HG03342 (cell line): ENCODE results near the gene PARD6G.

Experiments used
- ATAC-seq: cut with Tn5 transposase; IDR thresholded peaks from one replicate; pipeline ENCODE4 v1.9.1; 2021; ENCODE audit warnings: mild to moderate bottlenecking, moderate library complexity; ENCODE audit not compliant: unreplicated experiment

The PARD6G gene

GRCh38 chr18:80218341-80219227 lies 28.7 kb downstream of the PARD6G start:
- ATAC-seq: no peak

- ATAC-seq: peak; percentile 74
Observed at GRCh38 chr18:80213182-80213581, 34.1 kb downstream of the PARD6G start.

GRCh38 chr18:80210312-80211083 lies 36.8 kb downstream of the PARD6G start:
- peak; percentile 74 for ATAC-seq

- ATAC-seq: no peak
Observed at GRCh38 chr18:80208620-80209019, 38.7 kb downstream of the PARD6G start.

- no peak for ATAC-seq
Observed at GRCh38 chr18:80205294-80205693, 42.0 kb downstream of the PARD6G start.

GRCh38 chr18:80204142-80204541 lies 43.2 kb downstream of the PARD6G start:
- no peak for ATAC-seq

- ATAC-seq: no peak
Observed at GRCh38 chr18:80203249-80203648, 44.1 kb downstream of the PARD6G start.

- ATAC-seq: peak; percentile 87
Observed at GRCh38 chr18:80202264-80202998, 44.9 kb downstream of the PARD6G start.

GRCh38 chr18:80201739-80202138 lies 45.6 kb downstream of the PARD6G start:
- peak; percentile 6 for ATAC-seq

GRCh38 chr18:80200932-80201672 lies 46.2 kb downstream of the PARD6G start:
- ATAC-seq: no peak

GRCh38 chr18:80200171-80200931 lies 47.0 kb downstream of the PARD6G start:
- ATAC-seq: no peak

GRCh38 chr18:80198994-80199748 lies 48.1 kb downstream of the PARD6G start:
- ATAC-seq: no peak

- no peak for ATAC-seq
Observed at GRCh38 chr18:80198391-80198790, 48.9 kb downstream of the PARD6G start.

- no peak for ATAC-seq
Observed at GRCh38 chr18:80197528-80197927, 49.8 kb downstream of the PARD6G start.

GRCh38 chr18:80196528-80197320 lies 50.6 kb downstream of the PARD6G start:
- no peak for ATAC-seq

- peak; percentile 67 for ATAC-seq
Observed at GRCh38 chr18:80194874-80195570, 52.3 kb downstream of the PARD6G start.

GRCh38 chr18:80193701-80194100 lies 53.6 kb downstream of the PARD6G start:
- no peak for ATAC-seq
